Heart right ventricle (tissue), 16 donors: ENCODE measurements around the gene OXLD1. TPM values are rescaled to one million over a fixed set of nuclear protein-coding genes. Genes with fewer than 3 reads are reported as not detected.

Experiments
- ATAC-seq, 8 donors: fragments of 200-7000 bp; cut with Tn5 transposase; one replicate each; pipeline ENCODE4 v1.9.1; 2020; ENCODE audit warnings: mild to moderate bottlenecking in 8 of 8, moderate library complexity in 8 of 8, moderate number of reproducible peaks in 1 of 8
- DNase-seq, 2 donors: peaks; one replicate each; pipeline ENCODE4 v3.0.0-alpha.2; 2020
- H3K27ac ChIP-seq, 10 donors: fragments of 200-600 bp; sonication (generic) in 2 of 10; one replicate each; pipeline versions ENCODE4 v1.5.0 to v1.8.0; 2020 to 2022; ENCODE audit warnings: mild to moderate bottlenecking in 3 of 10
- H3K27me3 ChIP-seq, 7 donors: fragments of 200-600 bp; one replicate each; pipeline ENCODE4 v1.8.0; 2021 to 2022; ENCODE audit warnings: mild to moderate bottlenecking in 2 of 7
- H3K36me3 ChIP-seq, 9 donors: fragments of 200-600 bp; sonication (generic) in 1 of 9; one replicate each; pipeline versions ENCODE4 v1.5.0 to v1.8.0; 2020 to 2022; ENCODE audit warnings: mild to moderate bottlenecking in 2 of 9
- H3K4me1 ChIP-seq, 9 donors: fragments of 200-600 bp; sonication (generic) in 1 of 9; one replicate each; pipeline versions ENCODE4 v1.5.0 to v1.8.0; 2020 to 2022; ENCODE audit warnings: mild to moderate bottlenecking in 4 of 9
- H3K4me3 ChIP-seq, 10 donors: fragments of 200-600 bp; sonication (generic) in 2 of 10; one replicate each; pipeline versions ENCODE4 v1.5.0 to v1.8.0; 2020 to 2022; ENCODE audit warnings: mild to moderate bottlenecking in 7 of 10, moderate library complexity in 2 of 10
- H3K9me3 ChIP-seq, 11 donors: fragments of 200-600 bp in 10 of 11; sonication (generic) in 2 of 11; one replicate each; pipeline versions ENCODE4 v1.5.0 to v1.8.0; 2013 to 2022; ENCODE audit warnings: mild to moderate bottlenecking in 2 of 11, control low read depth in 1 of 11, moderate library complexity in 1 of 11
- WGBS, 2 donors: extraction: QIAGEN DNeasy Blood & Tissue Kit; methylation state at CpG; one replicate each; pipeline ENCODE4 v1.1.7; 2013; ENCODE audit warnings: inconsistent platforms in 1 of 2; 5-methylcytosine and 5-hydroxymethylcytosine counted together
- intact Hi-C, 10 donors: fragments of 100-400 bp; cut with DNase I; formaldehyde crosslinking; loops; one replicate each; pipeline versions ENCODE4 v1.11.1 to v1.14.2; 2022
- polyA plus RNA-seq, 2 donors: library from polyadenylated mRNA; stranded (reverse); fragments of 200-250 nt; gene quantifications; one replicate each; pipeline ENCODE4 v1.2.3, GENCODE V29; 2013
- total RNA-seq, 10 donors: library from RNA; stranded (reverse); fragmentation: NEBNext Ultra II Directional in 3 of 10; extraction: Animal tissue kit (Norgen Biotek cat#: 25700) in 3 of 10; gene quantifications; one replicate each; pipeline versions ENCODE4 v1.2.1 to v1.2.4, GENCODE V29; 2021 to 2023
- TF ChIP-seq, protein P1 (sequence below), 9 donors: fragments of 200-600 bp; sonication (generic) in 2 of 9; IDR thresholded peaks; one replicate each; pipeline versions ENCODE4 v1.5.0 to v1.8.0; 2021 to 2022; ENCODE audit warnings: antibody characterized with exemption in 9 of 9, mild to moderate bottlenecking in 5 of 9, moderate library complexity in 1 of 9
- donor health status: Arrhythmogenic right ventricular cardiomyopathy.
- donor health status: ischemic (EF 13 %, LVEDD 7.1; RV severe dilation, severe dysfunction).
- donor health status: healthy with polysubstance abuse.
- donor health status: DM: no; HTN: yes; CAD: no.
- donor health status: DM: no; HTN: no; CAD: no.
- donor health status: ischemic (EF 25% LVEDD 6.9; RV normal size, moderate dysfunction).
- donor health status: ischemic (EF 25% LVEDD 5.7; RV mildly dilated, moderate dysfunction).
- donor health status: healthy.
- donor health status: DM: yes; HTN: yes; CAD: no.
- donor health status: Ischemic cardiomyopathy.
- donor health status: ischemic (EF 35%, LVEDD 5.7; RV mildly dilated, moderate dysfunction).
- donor health status: nonischemic (EF 11% LVEDD 7.7; RV severe dilation, severe dysfunction).
- donor health status: DM: yes; HTN: yes; CAD: no.
- donor health status: PGD.
- donor health status: ischemic (EF 29% LVEDD 5.4; RV normal size, mild dysfunction).
- donor health status: nonischemic (EF 23%, LVEDD 6.1; RV moderate dilation, normal function).

The OXLD1 gene
- total and polyA plus RNA-seq, 12 donors = 12.6 to 51.8 (median 18.3) TPM

DNA sequence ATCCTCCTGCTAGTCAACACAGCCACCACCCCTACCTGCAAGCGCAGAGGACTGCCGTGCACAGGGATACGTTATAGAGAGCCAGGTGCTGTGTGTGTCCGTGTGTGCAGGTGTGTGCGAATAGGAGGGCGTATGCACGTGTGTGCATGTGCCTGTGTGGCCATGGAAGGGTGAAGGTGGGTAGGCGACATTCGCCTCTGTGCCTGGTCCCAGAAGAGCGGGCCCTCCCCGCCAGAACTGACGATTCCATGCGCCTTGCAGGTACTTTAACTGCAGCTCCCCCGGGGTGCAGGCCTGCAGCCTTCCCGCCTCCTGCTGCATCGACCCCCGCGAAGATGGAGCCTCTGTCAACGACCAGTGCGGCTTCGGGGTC is 18.8 kb downstream of the OXLD1 start:
- no peak overlapping the region for H3K27ac ChIP-seq
- ATAC-seq (no peak), DNase-seq (no peak)
- no peaks in the 10 kb centered on the region for H3K36me3 ChIP-seq
- peaks cover 0 to 5% (median 0%) of the 10 kb centered on the region in 11 donors for H3K9me3 ChIP-seq
- intact Hi-C loops = no loop called here
- 22 to 29% methylated on average over 19 to 21 of the region's 21 CpGs for WGBS, 2 donors
- no peak overlapping the region for H3K4me3 ChIP-seq
- H3K27me3 ChIP-seq = peaks cover 0 to 50% (median 47%) of the 10 kb centered on the region in 7 donors
- TF ChIP-seq, protein P1, sequence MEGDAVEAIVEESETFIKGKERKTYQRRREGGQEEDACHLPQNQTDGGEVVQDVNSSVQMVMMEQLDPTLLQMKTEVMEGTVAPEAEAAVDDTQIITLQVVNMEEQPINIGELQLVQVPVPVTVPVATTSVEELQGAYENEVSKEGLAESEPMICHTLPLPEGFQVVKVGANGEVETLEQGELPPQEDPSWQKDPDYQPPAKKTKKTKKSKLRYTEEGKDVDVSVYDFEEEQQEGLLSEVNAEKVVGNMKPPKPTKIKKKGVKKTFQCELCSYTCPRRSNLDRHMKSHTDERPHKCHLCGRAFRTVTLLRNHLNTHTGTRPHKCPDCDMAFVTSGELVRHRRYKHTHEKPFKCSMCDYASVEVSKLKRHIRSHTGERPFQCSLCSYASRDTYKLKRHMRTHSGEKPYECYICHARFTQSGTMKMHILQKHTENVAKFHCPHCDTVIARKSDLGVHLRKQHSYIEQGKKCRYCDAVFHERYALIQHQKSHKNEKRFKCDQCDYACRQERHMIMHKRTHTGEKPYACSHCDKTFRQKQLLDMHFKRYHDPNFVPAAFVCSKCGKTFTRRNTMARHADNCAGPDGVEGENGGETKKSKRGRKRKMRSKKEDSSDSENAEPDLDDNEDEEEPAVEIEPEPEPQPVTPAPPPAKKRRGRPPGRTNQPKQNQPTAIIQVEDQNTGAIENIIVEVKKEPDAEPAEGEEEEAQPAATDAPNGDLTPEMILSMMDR (IDR thresholded peaks at IDR 0.05) = no peak
- H3K4me1 ChIP-seq = peaks cover 0 to 3% (median 0%) of the 10 kb centered on the region in 9 donors

GRCh38 chr17:81646869-81647600 is 19.4 kb downstream of the OXLD1 start:
- TF ChIP-seq, protein P1 (IDR thresholded peaks at IDR 0.05) = no peak
- Histone ChIP-seq H3K36me3 (no peaks in the 10 kb centered on the region), H3K4me3 (no peak overlapping the region), H3K4me1 (peaks cover 0 to 3% (median 0%) of the 10 kb centered on the region in 9 donors), H3K27ac (no peak overlapping the region), H3K9me3 (peaks cover 0 to 5% (median 0%) of the 10 kb centered on the region in 11 donors), H3K27me3 (peaks cover 0 to 49% (median 47%) of the 10 kb centered on the region in 7 donors)
- DNase-seq = no peak
- no peak for ATAC-seq
- 65 to 68% methylated on average over 12 of the region's 12 CpGs for WGBS, 2 donors
- intact Hi-C loops = no loop called here

DNA sequence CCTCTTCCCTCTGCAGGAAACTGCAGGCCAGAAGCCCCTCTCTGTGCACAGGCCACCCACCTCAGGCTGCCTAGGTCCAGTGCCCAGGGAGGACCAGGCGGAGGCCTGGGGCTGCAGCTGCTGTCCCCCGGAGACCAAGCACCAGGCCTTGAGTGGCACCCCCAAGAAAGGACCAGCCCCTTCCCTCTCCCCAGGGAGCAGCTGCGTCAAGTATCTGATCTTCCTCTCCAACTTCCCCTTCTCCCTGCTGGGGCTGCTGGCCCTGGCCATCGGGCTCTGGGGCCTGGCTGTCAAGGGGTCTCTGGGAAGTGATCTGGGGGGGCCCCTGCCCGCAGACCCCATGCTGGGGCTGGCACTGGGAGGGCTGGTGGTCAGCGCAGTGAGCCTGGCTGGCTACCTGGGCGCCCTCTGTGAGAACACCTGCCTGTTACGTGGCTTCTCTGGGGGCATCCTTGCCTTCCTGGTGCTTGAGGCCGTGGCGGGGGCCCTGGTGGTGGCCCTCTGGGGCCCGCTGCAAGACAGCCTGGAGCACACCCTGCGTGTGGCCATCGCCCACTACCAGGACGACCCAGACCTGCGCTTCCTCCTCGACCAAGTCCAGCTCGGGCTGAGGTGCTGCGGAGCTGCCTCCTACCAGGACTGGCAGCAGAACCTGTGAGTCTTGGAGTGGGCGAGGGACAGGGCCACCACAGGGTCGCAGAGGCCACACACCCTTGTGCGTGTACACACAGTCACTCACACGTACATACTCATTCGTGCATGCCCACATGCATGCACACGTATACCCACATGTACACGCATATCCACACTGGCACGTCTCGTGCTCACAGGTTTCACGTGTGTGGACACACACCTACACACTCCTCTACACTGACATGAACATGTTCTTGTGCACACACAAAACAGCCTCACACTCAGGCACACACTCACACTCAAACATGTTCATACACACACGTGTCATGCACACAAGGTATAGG is 21.1 kb downstream of the OXLD1 start:
- TF ChIP-seq, protein P1 (IDR thresholded peaks at IDR 0.05) = no peak
- Histone ChIP-seq H3K9me3 (peaks cover 0 to 5% (median 0%) of the 10 kb centered on the region in 11 donors), H3K4me1 (peaks cover 0 to 3% (median 0%) of the 10 kb centered on the region in 9 donors), H3K27me3 (peaks cover 0 to 37% (median 33%) of the 10 kb centered on the region in 7 donors), H3K4me3 (no peak overlapping the region), H3K27ac (no peak overlapping the region), H3K36me3 (no peaks in the 10 kb centered on the region)
- ATAC-seq (peak in 3 of 8 donors; percentile 6 to 20 (median 20)), DNase-seq (no peak)
- 86% methylated on average over 29 of the region's 29 CpGs for WGBS, 2 donors
- intact Hi-C loops = no loop called here

- no peak overlapping the region for H3K4me3 ChIP-seq
- H3K27me3 ChIP-seq = peaks cover 0 to 30% (median 25%) of the 10 kb centered on the region in 7 donors
- WGBS, 2 donors = 91 to 92% methylated on average over 14 to 15 of the region's 15 CpGs
- ATAC-seq (no peak), DNase-seq (no peak)
- H3K27ac ChIP-seq = no peak overlapping the region
- peaks cover 0 to 3% (median 0%) of the 10 kb centered on the region in 9 donors for H3K4me1 ChIP-seq
- intact Hi-C loops = no loop called here
- H3K36me3 ChIP-seq = no peaks in the 10 kb centered on the region
- TF ChIP-seq, protein P1 (IDR thresholded peaks at IDR 0.05) = no peak
- peaks cover 0 to 5% (median 0%) of the 10 kb centered on the region in 11 donors for H3K9me3 ChIP-seq
These were observed 21.9 kb downstream of the OXLD1 start for GRCh38 chr17:81644496-81644895.
